ENCODE data around the gene SCARB1. TPM values are rescaled to one million over a fixed set of nuclear protein-coding genes. Genes with fewer than 3 reads are reported as not detected.
"Not testable (repeated sequence)": the region's sequence is repeated elsewhere in the genome, so short reads cannot be mapped to it uniquely, and the experiment has no call there.

The SCARB1 gene
- total RNA-seq, 1 experiment from 2014 or later, result 31.3 TPM

DNA sequence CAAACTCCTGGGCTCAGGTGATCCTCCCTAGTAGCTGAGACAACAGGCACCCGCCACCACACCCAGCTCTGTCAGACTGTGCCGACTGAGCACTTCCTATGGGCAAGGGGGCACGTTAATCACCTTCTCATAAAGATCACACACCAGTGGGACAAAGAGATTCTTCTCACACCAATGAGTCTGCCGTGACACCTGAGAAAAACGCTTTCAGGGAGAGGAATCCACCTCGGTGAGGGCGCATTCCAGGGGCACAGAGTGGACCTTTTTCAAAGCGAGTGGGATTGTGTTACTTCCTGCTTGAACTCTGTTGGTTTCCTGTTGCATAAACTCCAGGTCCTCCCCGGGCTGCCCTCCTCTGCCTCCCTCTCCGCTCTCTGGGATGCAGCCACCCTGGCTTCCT lies 17.5 kb upstream of the SCARB1 start:
- Histone ChIP-seq H3K9me3 (ENCODE audit: control insufficient read depth, low read depth, low read length) (no peaks in the 10 kb centered on the region), H2AFZ (ENCODE audit: low read length) (no peak overlapping the region), H2BK5ac (ENCODE audit: insufficient read length, low read length) (no peak overlapping the region), H3T11ph (ENCODE audit: low read length) (no peak overlapping the region), H3K56ac (ENCODE audit: insufficient read length, low read depth, low read length) (no peak overlapping the region), H2AK5ac (ENCODE audit: insufficient read length, low read length) (no peak overlapping the region), H3K23me2 (ENCODE audit: insufficient read length, low read depth, low read length, poor library complexity, severe bottlenecking) (no peaks in the 10 kb centered on the region), H3K79me1 (ENCODE audit: insufficient read depth, low read depth, low read length, poor library complexity, severe bottlenecking) (no peaks in the 10 kb centered on the region), H3K18ac (ENCODE audit: insufficient read length, low read depth, low read length) (no peak overlapping the region), H2BK120ac (ENCODE audit: low read depth, low read length, poor library complexity, severe bottlenecking) (no peak overlapping the region), H3K14ac (ENCODE audit: insufficient read depth, low read length) (no peak overlapping the region), H4K5ac (ENCODE audit: insufficient read length, low read depth, low read length) (no peak overlapping the region), H3K23ac (ENCODE audit: insufficient read length, low read depth, low read length) (no peak overlapping the region), H3K9ac (ENCODE audit: extremely low read depth, insufficient read length, low read length) (no peak overlapping the region), H2BK20ac (ENCODE audit: low read depth, low read length, poor library complexity, severe bottlenecking) (no peak overlapping the region), H2BK15ac (ENCODE audit: low read depth, low read length) (no peak overlapping the region), H3K79me2 (ENCODE audit: insufficient read depth, low read length) (no peaks in the 10 kb centered on the region), H3K4ac (ENCODE audit: low read depth, low read length) (no peak overlapping the region), H3K4me2 (ENCODE audit: insufficient read depth, insufficient read length, low read length) (no peak overlapping the region), H3K27me3 (ENCODE audit: insufficient read depth, low read length) (no peaks in the 10 kb centered on the region), H4K91ac (ENCODE audit: insufficient read length, low read depth, low read length) (no peak overlapping the region), H4K20me1 (ENCODE audit: control insufficient read depth, insufficient read depth, insufficient read length) (no peaks in the 10 kb centered on the region), H3K4me1 (ENCODE audit: insufficient read depth, low read length) (peaks cover 5% of the 10 kb centered on the region; the same call in 1 of the 2 replicates), H2BK12ac (ENCODE audit: insufficient read length, low read depth, low read length) (no peak overlapping the region), H4K8ac (replicated peaks; ENCODE audit: insufficient read length, low read depth, low read length) (no peak overlapping the region), H3K27ac (ENCODE audit: insufficient read length, low read depth, low read length) (no peak overlapping the region)
- no peak for DNase-seq
- Mint-ChIP-seq H3K27ac (peak overlapping the region in 1 of 3 experiments; percentile 62; a peak in 2 of 7 replicates), H3K36me3 (ENCODE audit: insufficient read depth in 1 of 3, low read depth in 3 of 3) (no peaks in the 10 kb centered on the region), H3K27me3 (ENCODE audit: low read depth) (peaks cover 1% of the 10 kb centered on the region), H3K4me1 (peaks cover 22 to 27% of the 10 kb centered on the region in 2 experiments), H3K9me3 (no peaks in the 10 kb centered on the region), H3K4me3 (no peak overlapping the region)
- TF ChIP-seq, protein P1, sequence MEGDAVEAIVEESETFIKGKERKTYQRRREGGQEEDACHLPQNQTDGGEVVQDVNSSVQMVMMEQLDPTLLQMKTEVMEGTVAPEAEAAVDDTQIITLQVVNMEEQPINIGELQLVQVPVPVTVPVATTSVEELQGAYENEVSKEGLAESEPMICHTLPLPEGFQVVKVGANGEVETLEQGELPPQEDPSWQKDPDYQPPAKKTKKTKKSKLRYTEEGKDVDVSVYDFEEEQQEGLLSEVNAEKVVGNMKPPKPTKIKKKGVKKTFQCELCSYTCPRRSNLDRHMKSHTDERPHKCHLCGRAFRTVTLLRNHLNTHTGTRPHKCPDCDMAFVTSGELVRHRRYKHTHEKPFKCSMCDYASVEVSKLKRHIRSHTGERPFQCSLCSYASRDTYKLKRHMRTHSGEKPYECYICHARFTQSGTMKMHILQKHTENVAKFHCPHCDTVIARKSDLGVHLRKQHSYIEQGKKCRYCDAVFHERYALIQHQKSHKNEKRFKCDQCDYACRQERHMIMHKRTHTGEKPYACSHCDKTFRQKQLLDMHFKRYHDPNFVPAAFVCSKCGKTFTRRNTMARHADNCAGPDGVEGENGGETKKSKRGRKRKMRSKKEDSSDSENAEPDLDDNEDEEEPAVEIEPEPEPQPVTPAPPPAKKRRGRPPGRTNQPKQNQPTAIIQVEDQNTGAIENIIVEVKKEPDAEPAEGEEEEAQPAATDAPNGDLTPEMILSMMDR (conservative IDR thresholded peaks at IDR 0.05), result no peak
- WGBS (ENCODE audit: extremely low coverage, insufficient read length, low lambda C conversion rate), result no CpG with 5 or more reads among the region's 10 CpGs

GRCh38 chr12:124880335-124880734 lies 16.7 kb upstream of the SCARB1 start:
- H2BK5ac ChIP-seq (ENCODE audit: insufficient read length, low read length); H3K9ac ChIP-seq (ENCODE audit: extremely low read depth, insufficient read length, low read length); H3K18ac ChIP-seq (ENCODE audit: insufficient read length, low read depth, low read length); H3K23ac ChIP-seq (ENCODE audit: insufficient read length, low read depth, low read length); H2BK20ac ChIP-seq (ENCODE audit: low read depth, low read length, poor library complexity, severe bottlenecking); H3K4me1 ChIP-seq (ENCODE audit: insufficient read depth, low read length); H3K79me1 ChIP-seq (ENCODE audit: insufficient read depth, low read depth, low read length, poor library complexity, severe bottlenecking); H2AK5ac ChIP-seq (ENCODE audit: insufficient read length, low read length); H2AFZ ChIP-seq (ENCODE audit: low read length); H2BK15ac ChIP-seq (ENCODE audit: low read depth, low read length); H4K5ac ChIP-seq (ENCODE audit: insufficient read length, low read depth, low read length); H3K27ac Mint-ChIP-seq; H2BK12ac ChIP-seq (ENCODE audit: insufficient read length, low read depth, low read length); H4K20me1 ChIP-seq (ENCODE audit: control insufficient read depth, insufficient read depth, insufficient read length); H4K91ac ChIP-seq (ENCODE audit: insufficient read length, low read depth, low read length); H3K56ac ChIP-seq (ENCODE audit: insufficient read length, low read depth, low read length); H3K4me3 Mint-ChIP-seq; H3K4me2 ChIP-seq (ENCODE audit: insufficient read depth, insufficient read length, low read length); H3K27ac ChIP-seq (ENCODE audit: insufficient read length, low read depth, low read length); H4K8ac ChIP-seq (replicated peaks; ENCODE audit: insufficient read length, low read depth, low read length); H3K14ac ChIP-seq (ENCODE audit: insufficient read depth, low read length); H3K27me3 ChIP-seq (ENCODE audit: insufficient read depth, low read length); H3K27me3 Mint-ChIP-seq (ENCODE audit: low read depth); H3K9me3 Mint-ChIP-seq; H3K79me2 ChIP-seq (ENCODE audit: insufficient read depth, low read length); H3K36me3 Mint-ChIP-seq (ENCODE audit: insufficient read depth in 1 of 3, low read depth in 3 of 3); H2BK120ac ChIP-seq (ENCODE audit: low read depth, low read length, poor library complexity, severe bottlenecking); H3T11ph ChIP-seq (ENCODE audit: low read length); H3K23me2 ChIP-seq (ENCODE audit: insufficient read length, low read depth, low read length, poor library complexity, severe bottlenecking); DNase-seq; H3K9me3 ChIP-seq (ENCODE audit: control insufficient read depth, low read depth, low read length); H3K4ac ChIP-seq (ENCODE audit: low read depth, low read length): not testable (repeated sequence)
- no CpG with 5 or more reads among the region's 11 CpGs for WGBS (ENCODE audit: extremely low coverage, insufficient read length, low lambda C conversion rate)
- H3K4me1 Mint-ChIP-seq, result peaks cover 22 to 27% of the 10 kb centered on the region in 2 experiments
